ENCODE data around the gene ZNF689. TPM values are rescaled to one million over a fixed set of nuclear protein-coding genes. Genes with fewer than 3 reads are reported as not detected.
A peak's percentile ranks its signal among the peaks of the same experiment; 100 is the strongest.

ZNF689 gene
- total RNA-seq = 5.9 to 8.5 TPM (median 7.1 TPM) in 3 replicates
- long read RNA-seq, transcript ZNF689-201 (3 exons, 3,547 nt) = major isoform, 18 of 20 reads
- long read RNA-seq, partial matches to known transcripts = 0 of 20 reads
- long read RNA-seq, other reads (novel, unspliced or antisense) = 2 of 20 reads

DNA sequence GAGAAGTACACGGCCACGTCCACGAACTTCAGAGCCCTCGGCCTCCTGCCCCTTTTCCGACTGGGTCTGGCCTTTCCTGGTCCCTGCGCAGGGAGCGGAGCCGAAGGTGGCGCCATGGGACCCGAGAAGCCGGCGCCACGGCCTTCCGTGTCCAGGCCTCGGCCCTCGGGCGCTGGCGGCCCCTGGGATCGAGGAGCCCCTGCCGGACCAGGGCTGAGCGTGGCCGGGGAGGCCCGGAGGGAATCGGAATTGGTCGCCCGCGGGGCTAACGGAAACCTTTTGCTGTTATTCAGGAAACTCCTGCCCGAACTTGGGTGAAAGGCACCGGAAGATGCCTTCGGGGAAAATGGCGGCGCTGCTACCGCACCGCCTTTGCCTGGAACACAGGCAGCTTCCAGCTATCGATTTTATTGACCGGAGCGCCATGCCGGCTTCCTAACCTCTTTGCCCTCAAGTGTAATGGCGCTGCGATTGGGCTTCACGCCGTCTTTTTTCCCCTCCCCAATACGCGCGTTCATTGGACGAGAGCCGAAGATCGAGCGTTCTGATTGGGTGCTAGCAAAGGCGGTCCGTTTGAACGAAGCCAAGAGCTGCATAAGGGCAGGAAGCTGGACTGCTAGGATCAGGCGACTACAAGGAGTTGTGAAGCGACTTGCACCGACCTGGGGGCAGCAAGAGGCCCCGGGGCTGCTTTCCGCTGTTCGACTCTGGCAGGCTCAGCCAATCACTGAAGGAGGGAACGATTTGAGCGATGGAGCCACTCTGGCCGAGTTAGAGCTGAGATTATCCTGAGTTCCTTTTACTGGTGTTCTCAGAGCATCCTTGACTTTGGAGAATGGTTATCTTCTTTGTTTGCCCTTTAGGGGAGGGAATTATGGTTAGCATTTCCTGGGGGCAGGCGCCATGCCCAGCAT lies at the start of gene ZNF689:
Gene ZNF689 (minus strand): TSS at position 464 of the 914 bp plus-strand sequence. CDS start 348 bp downstream, at position 116.
- Mint-ChIP-seq H3K4me1 (ENCODE audit: low read depth) (peaks cover 10% of the 10 kb centered on the region), H3K36me3 (ENCODE audit: low read depth) (peaks cover 5% of the 10 kb centered on the region), H3K27me3 (ENCODE audit: low read depth) (no peaks in the 10 kb centered on the region), H3K4me3 (ENCODE audit: unreplicated experiment) (peak within 1 kb of the TSS; percentile 85), H3K27ac (ENCODE audit: unreplicated experiment) (peak within 1 kb of the TSS; percentile 94), H3K9me3 (ENCODE audit: low read depth) (no peaks in the 10 kb centered on the region)
- DNase-seq (ENCODE audit: low spot score) = peak; percentile 89
- TF ChIP-seq, protein P1, sequence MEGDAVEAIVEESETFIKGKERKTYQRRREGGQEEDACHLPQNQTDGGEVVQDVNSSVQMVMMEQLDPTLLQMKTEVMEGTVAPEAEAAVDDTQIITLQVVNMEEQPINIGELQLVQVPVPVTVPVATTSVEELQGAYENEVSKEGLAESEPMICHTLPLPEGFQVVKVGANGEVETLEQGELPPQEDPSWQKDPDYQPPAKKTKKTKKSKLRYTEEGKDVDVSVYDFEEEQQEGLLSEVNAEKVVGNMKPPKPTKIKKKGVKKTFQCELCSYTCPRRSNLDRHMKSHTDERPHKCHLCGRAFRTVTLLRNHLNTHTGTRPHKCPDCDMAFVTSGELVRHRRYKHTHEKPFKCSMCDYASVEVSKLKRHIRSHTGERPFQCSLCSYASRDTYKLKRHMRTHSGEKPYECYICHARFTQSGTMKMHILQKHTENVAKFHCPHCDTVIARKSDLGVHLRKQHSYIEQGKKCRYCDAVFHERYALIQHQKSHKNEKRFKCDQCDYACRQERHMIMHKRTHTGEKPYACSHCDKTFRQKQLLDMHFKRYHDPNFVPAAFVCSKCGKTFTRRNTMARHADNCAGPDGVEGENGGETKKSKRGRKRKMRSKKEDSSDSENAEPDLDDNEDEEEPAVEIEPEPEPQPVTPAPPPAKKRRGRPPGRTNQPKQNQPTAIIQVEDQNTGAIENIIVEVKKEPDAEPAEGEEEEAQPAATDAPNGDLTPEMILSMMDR (IDR thresholded peaks at IDR 0.05) = peak; percentile 32

DNA sequence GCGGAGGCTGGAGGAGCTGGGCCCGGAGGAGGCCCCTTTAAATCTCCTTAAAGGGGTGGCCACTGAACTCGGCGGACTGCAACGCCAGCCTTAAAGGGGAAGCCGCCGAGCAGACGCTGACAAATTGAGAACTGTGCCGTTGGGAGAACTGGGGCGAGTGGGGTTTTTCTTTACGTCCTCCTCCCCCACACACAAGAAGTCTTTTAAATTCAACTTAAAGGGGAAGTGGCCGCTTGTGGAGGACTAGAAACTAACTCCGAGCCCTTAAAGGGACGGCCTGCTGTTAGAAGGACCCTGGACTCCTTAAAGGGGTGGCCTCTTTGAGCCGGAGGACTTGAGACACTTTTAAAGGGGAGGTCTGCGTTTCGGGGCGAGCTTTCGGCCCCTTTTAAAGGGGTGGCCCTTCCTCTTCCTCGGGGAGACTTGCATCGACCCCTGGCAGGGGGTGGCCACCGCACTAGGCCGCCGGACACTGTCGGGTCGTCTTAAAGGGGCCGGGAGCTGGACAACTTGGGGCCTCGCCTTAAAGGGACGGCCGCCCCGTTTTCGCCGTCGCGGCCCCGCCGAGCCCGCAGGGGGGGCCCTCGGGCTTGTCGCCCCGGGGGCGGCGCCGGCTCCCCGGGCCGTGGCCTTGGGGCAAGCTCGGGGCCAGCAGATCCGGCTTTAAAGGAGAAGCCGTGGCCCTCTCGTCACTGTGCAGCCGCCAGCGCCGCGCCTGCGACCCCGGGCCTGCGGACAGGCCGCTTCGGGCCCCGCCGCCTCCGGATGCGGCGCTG lies 48.7 kb upstream of the ZNF689 start:
- H3K4me3 Mint-ChIP-seq (ENCODE audit: unreplicated experiment) = peak overlapping the region; percentile 98
- no peaks in the 10 kb centered on the region for H3K9me3 Mint-ChIP-seq (ENCODE audit: low read depth)
- TF ChIP-seq, protein P1 (IDR thresholded peaks at IDR 0.05) = peak; percentile 68
- H3K27ac Mint-ChIP-seq (ENCODE audit: unreplicated experiment) = peak overlapping the region; percentile 100
- DNase-seq (ENCODE audit: low spot score) = no peak
- peaks cover 20% of the 10 kb centered on the region for H3K36me3 Mint-ChIP-seq (ENCODE audit: low read depth)
- peaks cover 41% of the 10 kb centered on the region for H3K4me1 Mint-ChIP-seq (ENCODE audit: low read depth)
- no peaks in the 10 kb centered on the region for H3K27me3 Mint-ChIP-seq (ENCODE audit: low read depth)

DNA sequence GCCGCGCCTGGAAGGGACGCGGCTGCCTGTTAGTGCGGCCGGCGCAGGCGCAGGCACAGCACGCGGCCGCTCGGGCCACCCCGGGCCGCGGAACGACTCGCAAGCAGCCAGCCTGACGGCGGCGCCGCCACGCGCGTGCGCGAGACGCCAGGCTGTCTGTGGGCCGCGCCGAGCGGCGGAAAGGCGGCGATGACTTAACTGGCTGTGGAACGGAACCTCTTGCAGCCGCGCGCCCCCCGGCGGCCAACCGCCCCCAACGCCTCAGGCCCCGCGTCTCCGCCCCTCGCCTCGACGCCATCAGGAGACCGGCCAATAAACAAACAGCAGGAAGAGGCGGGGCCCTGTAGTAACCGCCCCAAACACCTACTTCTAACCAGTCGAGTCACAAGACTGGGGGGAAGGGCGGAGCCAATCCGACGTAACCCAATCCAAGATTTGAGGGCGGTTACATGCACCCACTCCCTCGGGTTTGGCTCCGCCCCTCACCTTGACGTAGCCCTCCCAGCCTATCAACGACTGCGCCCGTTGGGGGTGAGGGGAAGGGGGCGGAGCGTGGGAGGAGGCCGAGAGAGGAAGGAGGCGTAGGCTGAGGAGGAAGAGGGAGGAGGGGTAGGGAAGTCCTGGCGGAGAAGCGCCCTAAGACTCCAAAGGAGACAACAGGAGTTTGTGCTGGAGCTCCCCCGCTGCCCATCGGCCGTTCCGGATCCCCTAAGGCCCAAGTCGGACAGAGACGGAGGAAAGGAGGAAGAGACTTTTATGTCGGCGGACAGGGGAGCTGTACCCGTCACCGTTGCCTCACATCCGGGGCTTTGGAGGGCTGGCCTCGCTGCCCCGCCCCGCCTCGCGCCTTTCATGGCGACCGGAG lies 47.9 kb upstream of the ZNF689 start, which contains the start of gene FBRS:
Gene FBRS (plus strand): TSS at position 566 of the 865 bp plus-strand sequence. CDS start 1,088 bp downstream, outside the sequence.
- H3K4me1 Mint-ChIP-seq (ENCODE audit: low read depth) = peaks cover 34% of the 10 kb centered on the region
- no peaks in the 10 kb centered on the region for H3K9me3 Mint-ChIP-seq (ENCODE audit: low read depth)
- H3K27me3 Mint-ChIP-seq (ENCODE audit: low read depth) = no peaks in the 10 kb centered on the region
- DNase-seq (ENCODE audit: low spot score) = peak; percentile 100
- H3K27ac Mint-ChIP-seq (ENCODE audit: unreplicated experiment) = peak within 1 kb of the TSS; percentile 100
- peaks cover 14% of the 10 kb centered on the region for H3K36me3 Mint-ChIP-seq (ENCODE audit: low read depth)
- TF ChIP-seq, protein P1 (IDR thresholded peaks at IDR 0.05) = peak; percentile 90
- H3K4me3 Mint-ChIP-seq (ENCODE audit: unreplicated experiment) = peak within 1 kb of the TSS; percentile 98

DNA sequence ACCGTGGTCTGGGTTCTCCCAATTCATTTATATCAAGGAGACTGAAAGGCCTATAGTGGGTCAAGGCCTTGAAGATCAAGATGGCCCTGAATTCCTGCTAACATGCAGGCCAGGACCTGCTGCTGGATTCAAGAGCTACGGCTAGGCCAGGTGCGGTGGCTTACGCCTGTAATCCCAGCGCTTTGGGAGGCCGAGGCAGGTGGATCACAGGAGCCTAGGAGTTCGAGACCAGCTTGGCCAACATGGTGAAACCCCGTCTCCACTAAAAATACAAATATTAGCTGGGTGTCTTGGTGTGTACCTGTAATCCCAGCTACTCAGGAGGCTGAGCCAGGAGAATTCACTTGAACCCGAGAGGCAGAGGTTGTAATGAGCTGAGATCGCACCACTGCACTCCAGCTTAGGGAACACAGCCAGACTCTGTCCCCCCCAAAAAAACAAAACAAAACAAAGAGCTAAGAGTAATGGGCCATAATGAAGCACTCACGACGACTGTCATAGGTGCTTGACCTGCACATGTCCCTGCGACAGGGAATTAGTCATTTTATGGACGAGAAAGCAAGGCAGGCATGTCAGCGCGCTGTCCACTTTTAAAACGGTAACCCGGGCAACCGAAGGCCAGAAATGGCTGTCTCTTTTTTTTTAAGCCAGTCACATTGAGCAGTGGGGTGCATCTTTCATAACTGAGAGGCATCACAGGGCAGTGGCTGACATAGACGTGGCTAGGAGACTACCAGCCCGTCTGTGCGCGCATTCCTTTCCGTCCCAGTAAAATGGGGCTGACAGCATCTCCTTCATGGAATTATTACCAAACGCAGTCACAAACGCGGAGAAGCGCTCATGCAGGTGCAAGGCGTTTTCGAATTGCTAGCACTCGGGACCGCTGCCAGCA lies 47.0 kb upstream of the ZNF689 start:
- DNase-seq (ENCODE audit: low spot score) = no peak
- TF ChIP-seq, protein P1 (IDR thresholded peaks at IDR 0.05) = no peak
- Mint-ChIP-seq H3K27ac (ENCODE audit: unreplicated experiment) (peak overlapping the region; percentile 96), H3K27me3 (ENCODE audit: low read depth) (no peaks in the 10 kb centered on the region), H3K4me1 (ENCODE audit: low read depth) (peaks cover 41% of the 10 kb centered on the region), H3K9me3 (ENCODE audit: low read depth) (no peaks in the 10 kb centered on the region), H3K36me3 (ENCODE audit: low read depth) (peaks cover 15% of the 10 kb centered on the region), H3K4me3 (ENCODE audit: unreplicated experiment) (peak overlapping the region; percentile 76)
